AG04449 (cell line): ENCODE results near the gene CPNE2.
"Not testable (repeated sequence)": the region's sequence is repeated elsewhere in the genome, so short reads cannot be mapped to it uniquely, and the experiment has no call there.

Source experiments
- CTCF ChIA-PET: fragments of 350-600 bp; formaldehyde crosslinking; extraction: SDS; loops from one replicate; lab custom pipeline; 2021; ENCODE audit warnings: antibody characterized with exemption; lab: Yijun Ruan, JAX
- POLR2A ChIA-PET: fragments of 400-600, 350-600 bp; formaldehyde crosslinking; extraction: SDS; loops from one replicate; lab custom pipeline; 2020; ENCODE audit warnings: antibody characterized with exemption, inconsistent platforms; lab: Yijun Ruan, JAX
- DNase-seq: peaks from one replicate; pipeline ENCODE4 v3.0.0-alpha.2; 2010; ENCODE audit warnings: low read depth, low spot score
- H3K4me3 ChIP-seq: 2 replicates; pipeline ENCODE4 v1.5.1; 2011; ENCODE audit warnings: low read depth, mild to moderate bottlenecking, control low read depth, low read length
- CTCF ChIP-seq: IDR thresholded peaks from one replicate; pipeline ENCODE4 v1.5.1; 2011; ENCODE audit warnings: mild to moderate bottlenecking, moderate library complexity, low read length, control low read depth, inconsistent platforms; ENCODE audit not compliant: insufficient read depth; ENCODE audit errors: missing control alignments

The CPNE2 gene

DNA sequence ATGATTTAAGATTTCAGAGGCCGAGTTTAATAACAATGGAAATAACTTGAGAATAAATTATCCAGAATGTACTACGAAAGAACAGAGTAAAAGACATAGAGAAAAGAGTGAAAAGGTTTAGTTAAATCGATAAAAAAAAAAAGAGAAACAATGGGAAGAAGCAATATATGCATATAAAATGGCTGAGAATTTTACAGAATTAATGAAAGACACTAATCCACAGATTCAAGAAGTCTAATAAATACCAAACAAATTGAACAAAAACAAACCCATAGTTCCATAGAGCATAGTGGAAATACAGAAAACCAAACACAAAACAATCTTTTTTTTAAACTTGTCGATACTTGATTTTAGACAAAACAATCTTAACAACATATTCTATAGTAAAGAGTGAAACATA, 91.7 kb downstream of the CPNE2 start:
- ChIA-PET CTCF (interaction anchor here (0.6 to 8.6 kb wide), 6 partner anchors 11 to 107 kb away, joined by 3 to 43 read pairs (median 5); partner anchors contain the start of gene CPNE2), POLR2A (no interaction called here)
- TF ChIP-seq CTCF: no peak
- no peak overlapping the region for H3K4me3 ChIP-seq
- no peak for DNase-seq

DNA sequence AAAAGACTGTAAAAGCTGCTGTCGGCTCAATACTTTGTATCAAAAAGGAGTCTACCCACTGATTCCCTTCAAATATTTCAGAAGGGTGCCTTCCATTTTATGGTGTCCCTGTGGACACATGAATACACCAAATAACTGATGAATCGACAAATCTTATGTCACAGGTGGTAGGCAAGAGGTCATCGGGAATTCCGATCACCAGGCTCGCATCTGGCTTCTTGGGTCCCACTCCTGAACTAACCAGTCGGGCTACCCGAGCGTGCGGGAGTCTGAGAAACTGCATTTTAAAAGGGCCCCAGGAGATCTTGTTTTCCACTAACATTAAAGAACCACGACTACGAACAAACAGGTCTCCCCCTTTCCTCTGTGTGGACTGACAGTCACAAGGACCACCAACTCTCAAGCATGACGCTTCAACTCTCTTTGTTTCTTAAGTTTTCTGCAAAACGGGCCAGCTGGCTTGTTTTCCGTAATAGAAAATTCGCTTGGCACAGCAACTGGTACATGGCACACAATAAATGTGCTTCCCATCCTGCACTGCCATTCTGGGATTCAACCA, 92.6 kb downstream of the CPNE2 start:
- no peak for DNase-seq
- TF ChIP-seq CTCF: no peak
- ChIA-PET CTCF (interaction anchor here (0.6 to 8.6 kb wide), 3 partner anchors 92 to 106 kb away, joined by 3 to 43 read pairs (median 12); partner anchors contain the start of gene CPNE2), POLR2A (interaction anchor here (1.4 kb wide), 1 partner anchor 60 kb away, joined by 11 read pairs; the partner anchor contains the start of gene ARL2BP)
- peak overlapping the region; percentile 98 for H3K4me3 ChIP-seq

DNA sequence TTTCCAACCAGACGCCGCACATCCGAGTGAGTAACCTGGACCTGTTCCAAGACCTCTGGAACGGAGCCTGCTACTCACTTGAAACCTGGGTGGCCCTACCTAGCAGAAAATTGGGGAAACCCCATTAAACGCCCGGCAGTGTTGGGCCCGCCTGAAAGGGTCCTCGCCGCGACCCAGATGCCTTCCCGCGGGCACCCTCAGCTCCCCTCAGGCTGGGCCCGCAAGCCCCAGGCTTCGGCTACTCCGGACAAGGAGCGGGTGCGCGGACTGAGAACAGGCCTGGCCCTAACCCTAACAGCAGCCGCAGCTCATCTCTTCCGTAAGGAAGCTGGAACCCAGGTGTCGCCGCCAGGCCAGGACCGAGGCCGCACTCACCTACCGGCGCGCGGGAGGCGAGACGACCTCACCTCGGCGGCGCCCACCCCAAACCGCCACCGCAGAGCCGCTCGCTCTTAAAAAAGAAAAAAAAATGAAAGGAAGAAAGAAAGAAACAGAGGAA, 93.1 kb downstream of the CPNE2 start:
- no peak for TF ChIP-seq CTCF
- no peak for DNase-seq
- POLR2A ChIA-PET: interaction anchor here (0.6 to 1.4 kb wide), 3 partner anchors 9 to 275 kb away, joined by 3 to 11 read pairs (median 7); partner anchors contain the start of gene ARL2BP

DNA sequence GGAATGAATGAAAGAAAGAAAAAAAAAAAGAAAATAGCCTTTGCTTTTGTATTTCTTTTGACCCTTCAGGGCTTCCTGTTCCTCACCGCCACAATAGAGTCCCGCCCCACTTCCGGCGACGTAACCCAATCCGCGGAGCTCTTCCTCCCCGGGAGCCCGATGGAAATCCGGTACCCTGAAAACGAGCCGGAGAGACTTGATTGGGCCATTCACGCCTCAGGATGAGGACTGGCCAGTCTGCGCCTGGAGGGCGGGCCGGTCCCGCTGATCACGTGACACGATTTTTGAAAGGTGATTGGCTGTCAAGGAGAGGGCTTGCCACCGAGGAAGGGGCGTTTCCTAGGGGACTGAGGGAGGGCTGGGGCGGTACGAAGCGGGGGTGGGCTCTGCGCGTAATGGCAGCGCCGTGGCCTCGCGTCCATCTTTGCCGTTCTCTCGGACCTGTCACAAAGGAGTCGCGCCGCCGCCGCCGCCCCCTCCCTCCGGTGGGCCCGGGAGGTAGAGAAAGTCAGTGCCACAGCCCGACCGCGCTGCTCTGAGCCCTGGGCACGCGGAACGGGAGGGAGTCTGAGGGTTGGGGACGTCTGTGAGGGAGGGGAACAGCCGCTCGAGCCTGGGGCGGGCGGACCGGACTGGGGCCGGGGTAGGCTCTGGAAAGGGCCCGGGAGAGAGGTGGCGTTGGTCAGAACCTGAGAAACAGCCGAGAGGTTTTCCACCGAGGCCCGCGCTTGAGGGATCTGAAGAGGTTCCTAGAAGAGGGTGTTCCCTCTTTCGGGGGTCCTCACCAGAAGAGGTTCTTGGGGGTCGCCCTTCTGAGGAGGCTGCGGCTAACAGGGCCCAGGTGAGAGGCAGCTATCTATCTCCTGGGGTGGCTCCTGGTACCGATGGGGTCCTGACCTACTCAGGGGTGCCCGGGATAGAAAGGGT, 93.8 kb downstream of the CPNE2 start, which contains the start of the genes PSME3IP1 and RSPRY1:
Gene PSME3IP1, minus strand, starts transcription at position 95 of the 927 bp plus-strand sequence. CDS start 12,185 bp downstream, outside the sequence.
Gene RSPRY1, plus strand, starts transcription at position 385 of the 927 bp plus-strand sequence. CDS start 18,330 bp downstream, outside the sequence.
- no peak for TF ChIP-seq CTCF
- DNase-seq: peak; percentile 96
- ChIA-PET CTCF (interaction anchor here (0.6 to 8.6 kb wide), 7 partner anchors 11 to 333 kb away, joined by 3 to 43 read pairs (median 3); partner anchors contain the start of gene CPNE2), POLR2A (interaction anchor here (0.6 to 1.4 kb wide), 3 partner anchors 8 to 276 kb away, joined by 3 to 11 read pairs (median 7); partner anchors contain the start of gene ARL2BP)
- peak within 1 kb of the TSS; percentile 98 for H3K4me3 ChIP-seq

More for the DNA sequence above, 93.1 kb downstream of the CPNE2 start:
- CTCF ChIA-PET: interaction anchor here (0.6 to 8.6 kb wide), 6 partner anchors 15 to 334 kb away, joined by 3 to 43 read pairs (median 4); partner anchors contain the start of gene CPNE2
- peak overlapping the region; percentile 98 for H3K4me3 ChIP-seq

- no peak for TF ChIP-seq CTCF
- ChIA-PET CTCF (interaction anchor here (1.4 to 3.2 kb wide), 2 partner anchors 10 to 94 kb away, joined by 3 to 12 read pairs; partner anchors contain the start of gene CPNE2), POLR2A (interaction anchor here (0.6 kb wide), 1 partner anchor 16 kb away, joined by 3 read pairs; no protein-coding TSS in a partner anchor)
- no peak for DNase-seq
- H3K4me3 ChIP-seq: peak overlapping the region; percentile 92
Measured at GRCh38 chr16:57186872-57187854, 94.8 kb downstream of the CPNE2 start.

DNA sequence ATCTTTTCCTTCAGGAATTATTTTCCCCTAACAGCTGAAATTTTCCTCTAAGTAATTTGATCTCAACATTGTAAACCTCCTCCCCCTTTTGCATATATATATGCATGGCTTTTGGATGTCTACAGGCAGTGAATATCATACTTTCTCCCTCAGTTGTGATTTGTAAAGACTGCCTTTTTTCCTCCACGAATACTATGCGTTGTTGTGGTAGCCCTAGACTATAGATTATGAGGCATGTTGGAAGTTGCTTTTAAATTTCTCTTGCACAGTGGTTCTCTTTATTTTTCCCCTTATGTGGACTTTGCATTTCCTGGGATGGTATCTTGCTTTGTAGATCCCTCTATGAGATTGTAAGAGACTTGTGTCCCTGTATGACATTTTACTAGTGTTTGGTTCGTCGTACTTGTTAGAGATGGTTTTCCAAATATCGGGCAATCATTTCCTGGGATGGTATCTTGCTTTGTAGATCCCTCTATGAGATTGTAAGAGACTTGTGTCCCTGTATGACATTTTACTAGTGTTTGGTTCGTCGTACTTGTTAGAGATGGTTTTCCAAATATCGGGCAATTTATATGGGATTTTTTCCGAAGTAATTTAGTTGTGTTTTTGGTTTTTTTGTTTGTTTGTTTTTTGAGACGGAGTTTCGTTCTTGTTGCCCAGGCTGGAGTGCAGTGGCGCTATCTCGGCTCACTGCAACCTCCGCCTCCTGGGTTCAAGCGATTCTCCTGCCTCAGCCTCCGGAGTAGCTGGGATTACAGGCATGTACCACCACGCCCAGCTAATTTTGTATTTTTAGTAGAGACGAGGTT, 95.7 kb downstream of the CPNE2 start:
- POLR2A ChIA-PET: interaction anchor here (0.6 kb wide), 1 partner anchor 17 kb away, joined by 3 read pairs; no protein-coding TSS in a partner anchor
- peak overlapping the region; percentile 92 for H3K4me3 ChIP-seq
- CTCF ChIA-PET: interaction anchor here (1.4 to 3.2 kb wide), 2 partner anchors 9 to 95 kb away, joined by 3 to 12 read pairs; partner anchors contain the start of gene CPNE2
- DNase-seq: not testable (repeated sequence)
